OCI-LY1 (cell line): ENCODE measurements around the gene VIT.

Source experiments
- H2AFZ ChIP-seq: fragments of 200-600 bp; sonication (generic), shearing (Covaris generic); 2 replicates; pipeline ENCODE4 v1.6.0; 2014; ENCODE audit warnings: antibody characterized with exemption, mild to moderate bottlenecking, low read length
- H3F3A ChIP-seq: fragments of 200-600 bp; sonication (generic), shearing (Covaris generic); 2 replicates; pipeline ENCODE4 v1.6.0; 2014; ENCODE audit warnings: mild to moderate bottlenecking, antibody characterized with exemption, low read length, moderate library complexity; ENCODE audit not compliant: insufficient read depth
- H3K27ac ChIP-seq: fragments of 200-600 bp; sonication (generic); 2 replicates; pipeline ENCODE4 v1.5.1; 2014; ENCODE audit warnings: low read length, mixed run types, mild to moderate bottlenecking, low read depth; ENCODE audit not compliant: poor library complexity, severe bottlenecking
- H3K27me3 ChIP-seq: fragments of 200-600 bp; sonication (generic); 2 replicates; pipeline ENCODE4 v1.6.0; 2014; ENCODE audit warnings: antibody characterized with exemption, mild to moderate bottlenecking, low read length, moderate library complexity; ENCODE audit not compliant: insufficient read depth
- H3K36me3 ChIP-seq: fragments of 200-600 bp; sonication (generic); 2 replicates; pipeline ENCODE4 v1.6.1; 2014; ENCODE audit warnings: mild to moderate bottlenecking, antibody characterized with exemption, low read length, moderate library complexity, mixed read lengths; ENCODE audit not compliant: insufficient read depth
- H3K4me1 ChIP-seq: fragments of 200-600 bp; sonication (generic); 2 replicates; pipeline ENCODE4 v1.5.1; 2014; ENCODE audit warnings: mild to moderate bottlenecking, low read length, moderate library complexity; ENCODE audit not compliant: insufficient read depth, severe bottlenecking
- H3K4me2 ChIP-seq: fragments of 200-600 bp; sonication (generic), shearing (Covaris generic); 2 replicates; pipeline ENCODE4 v1.6.1; 2014; ENCODE audit warnings: low read length
- H3K4me3 ChIP-seq: fragments of 200-600 bp; sonication (generic); 2 replicates; pipeline ENCODE4 v1.5.1; 2014; ENCODE audit warnings: low read length, low read depth, mild to moderate bottlenecking, mixed read lengths; ENCODE audit not compliant: poor library complexity, severe bottlenecking
- H3K79me2 ChIP-seq: fragments of 200-600 bp; shearing (Covaris generic); 2 replicates; pipeline ENCODE4 v1.6.1; 2016; ENCODE audit warnings: mixed run types, low read length, mixed read lengths; ENCODE audit not compliant: insufficient read depth
- H3K9ac ChIP-seq: fragments of 200-600 bp; sonication (generic), shearing (Covaris generic); 2 replicates; pipeline ENCODE4 v1.6.1; 2014; ENCODE audit warnings: mild to moderate bottlenecking, low read length, mixed read lengths
- H3K9me2 ChIP-seq: fragments of 200-600 bp; sonication (generic), shearing (Covaris generic); 2 replicates; pipeline ENCODE4 v1.6.1; 2014; ENCODE audit warnings: low read depth, mild to moderate bottlenecking, low read length, mixed read lengths
- H3K9me3 ChIP-seq: fragments of 200-600 bp; shearing (Covaris generic); 2 replicates; pipeline ENCODE4 v1.6.1; 2014; ENCODE audit warnings: low read length, mixed read lengths
- H4K20me1 ChIP-seq: fragments of 200-600 bp; sonication (generic), shearing (Covaris generic); 2 replicates; pipeline ENCODE4 v1.6.0; 2016; ENCODE audit warnings: mild to moderate bottlenecking, low read length; ENCODE audit not compliant: insufficient read depth
- CTCF ChIP-seq: fragments of 200-600 bp; sonication (generic), shearing (Covaris generic); IDR thresholded peaks from 2 replicates; pipeline ENCODE4 v1.5.1; 2017; ENCODE audit warnings: mild to moderate bottlenecking, antibody characterized with exemption, low read length, moderate library complexity, mixed read lengths
- EZH2 ChIP-seq: fragments of 200-600 bp; sonication (generic), shearing (Covaris generic); IDR thresholded peaks from 2 replicates; pipeline ENCODE4 v1.8.0; 2017; ENCODE audit warnings: borderline replicate concordance, mixed run types, mild to moderate bottlenecking, antibody characterized with exemption, low read length, moderate library complexity, mixed read lengths

The VIT gene

GRCh38 chr2:36789181-36789804 lies 92.8 kb downstream of the VIT start:
- TF ChIP-seq EZH2: no peak
- no peak for TF ChIP-seq CTCF
- no peak overlapping the region for H3K4me2 ChIP-seq
- no peaks in the 10 kb centered on the region for H3K9me3 ChIP-seq
- no peaks in the 10 kb centered on the region for H4K20me1 ChIP-seq
- H3K27me3 ChIP-seq: no peaks in the 10 kb centered on the region
- no peak overlapping the region for H3K4me3 ChIP-seq
- H3K27ac ChIP-seq: no peak overlapping the region
- no peaks in the 10 kb centered on the region for H3K36me3 ChIP-seq
- H3K4me1 ChIP-seq: no peaks in the 10 kb centered on the region
- no peaks in the 10 kb centered on the region for H3K79me2 ChIP-seq
- H3F3A ChIP-seq: no peaks in the 10 kb centered on the region
- H3K9ac ChIP-seq: no peak overlapping the region
- H3K9me2 ChIP-seq: no peaks in the 10 kb centered on the region
- no peak overlapping the region for H2AFZ ChIP-seq

GRCh38 chr2:36792951-36793350 lies 96.4 kb downstream of the VIT start:
- Histone ChIP-seq H3K4me1 (no peaks in the 10 kb centered on the region), H3F3A (no peaks in the 10 kb centered on the region), H3K79me2 (no peaks in the 10 kb centered on the region), H3K36me3 (no peaks in the 10 kb centered on the region), H3K27me3 (no peaks in the 10 kb centered on the region), H3K9me2 (no peaks in the 10 kb centered on the region), H3K9ac (no peak overlapping the region), H3K9me3 (no peaks in the 10 kb centered on the region), H3K4me3 (no peak overlapping the region), H3K4me2 (no peak overlapping the region), H4K20me1 (no peaks in the 10 kb centered on the region), H3K27ac (no peak overlapping the region), H2AFZ (no peak overlapping the region)
- TF ChIP-seq EZH2: no peak
- TF ChIP-seq CTCF: no peak

GRCh38 chr2:36797324-36798070 lies 101.0 kb downstream of the VIT start:
- Histone ChIP-seq H3K9me3 (no peaks in the 10 kb centered on the region), H3F3A (no peaks in the 10 kb centered on the region), H2AFZ (no peak overlapping the region), H3K4me2 (no peak overlapping the region), H3K4me1 (no peaks in the 10 kb centered on the region), H3K27ac (no peak overlapping the region), H4K20me1 (no peaks in the 10 kb centered on the region), H3K9me2 (no peaks in the 10 kb centered on the region), H3K4me3 (no peak overlapping the region), H3K27me3 (no peaks in the 10 kb centered on the region), H3K36me3 (no peaks in the 10 kb centered on the region), H3K9ac (no peak overlapping the region), H3K79me2 (no peaks in the 10 kb centered on the region)
- TF ChIP-seq EZH2 (no peak), CTCF (no peak)
